HepG2 (cell line): ENCODE data around the gene ZNF17. TPM values are rescaled to one million over a fixed set of nuclear protein-coding genes. Genes with fewer than 3 reads are reported as not detected.

Experiments
- ARNT ChIP-seq: fragments of 450-650 bp; IDR thresholded peaks from 2 replicates; pipeline ENCODE4 v1.6.1; 2017
- BATF2 ChIP-seq: sonication (generic); formaldehyde crosslinking; IDR thresholded peaks from 2 replicates; pipeline ENCODE4 v1.8.0; 2022; ENCODE audit warnings: mild to moderate bottlenecking, missing genetic modification reagents, moderate library complexity
- CBX1 ChIP-seq: IDR thresholded peaks from one replicate; pipeline ENCODE4 v1.6.1; 2016; ENCODE audit warnings: antibody characterized with exemption, low read depth
- DNMT3B ChIP-seq: conservative IDR thresholded peaks from 2 replicates; pipeline ENCODE4 v1.6.1; 2016; ENCODE audit warnings: missing biosample characterization, control low read depth
- HNF4A ChIP-seq: sonication (generic); formaldehyde crosslinking; IDR thresholded peaks from 2 replicates; pipeline ENCODE4 v1.4.0; 2020; ENCODE audit warnings: missing genetic modification reagents
- HOMEZ ChIP-seq: IDR thresholded peaks from 2 replicates; pipeline ENCODE4 v1.6.1; 2016; ENCODE audit warnings: low read depth
- MAFG ChIP-seq: sonication (generic); formaldehyde crosslinking; IDR thresholded peaks from 2 replicates; pipeline ENCODE4 v1.5.1; 2020; ENCODE audit warnings: mild to moderate bottlenecking, missing genetic modification reagents
- NR2F1 ChIP-seq, 2 experiments: fragments of 450-650 bp in 1 of 2; formaldehyde crosslinking in 1 of 2; IDR thresholded peaks; 2 replicates each; pipeline versions ENCODE4 v1.5.0 to v1.6.1; 2016 to 2020; ENCODE audit warnings: mild to moderate bottlenecking in 1 of 2, missing compliant biosample characterization in 1 of 2, missing genetic modification reagents in 1 of 2, moderate library complexity in 1 of 2
- PAF1 ChIP-seq: IDR thresholded peaks from 2 replicates; pipeline ENCODE4 v1.6.1; 2016; ENCODE audit warnings: missing genetic modification reagents, missing compliant biosample characterization
- PCBP2 ChIP-seq: fragments of 200-400 bp; formaldehyde crosslinking; optimal IDR thresholded peaks from 2 replicates; pipeline ENCODE3; 2018; ENCODE audit warnings: low read length, low read depth; ENCODE audit not compliant: poor library complexity, severe bottlenecking
- POGZ ChIP-seq: sonication (generic); formaldehyde crosslinking; IDR thresholded peaks from 2 replicates; pipeline ENCODE4 v1.4.0; 2020; ENCODE audit warnings: mild to moderate bottlenecking, missing genetic modification reagents
- SALL2 ChIP-seq: sonication (generic); formaldehyde crosslinking; IDR thresholded peaks from 2 replicates; pipeline ENCODE4 v1.8.1; 2023; ENCODE audit warnings: mild to moderate bottlenecking, missing genetic modification reagents, inconsistent platforms
- SUZ12 ChIP-seq: fragments of 150-350 bp; IDR thresholded peaks from 2 replicates; pipeline ENCODE4 v1.6.1; 2014; ENCODE audit warnings: low read depth, low read length
- TAF1 ChIP-seq: sonication (generic); formaldehyde crosslinking; IDR thresholded peaks from 2 replicates; pipeline ENCODE4 v1.4.0; 2020; ENCODE audit warnings: missing genetic modification reagents
- TRIM24 ChIP-seq: sonication (generic); formaldehyde crosslinking; IDR thresholded peaks from 2 replicates; pipeline ENCODE4 v1.8.0; 2022; ENCODE audit warnings: mild to moderate bottlenecking, missing genetic modification reagents
- YEATS2 ChIP-seq: sonication (generic); formaldehyde crosslinking; IDR thresholded peaks from 2 replicates; pipeline ENCODE4 v1.4.0; 2020; ENCODE audit warnings: missing genetic modification reagents, borderline replicate concordance
- ZBED4 ChIP-seq: sonication (generic); formaldehyde crosslinking; IDR thresholded peaks from 2 replicates; pipeline ENCODE4 v1.4.0; 2020; ENCODE audit warnings: missing genetic modification reagents, borderline replicate concordance
- ZBTB8A ChIP-seq: sonication (generic); formaldehyde crosslinking; IDR thresholded peaks from 2 replicates; pipeline ENCODE4 v1.4.0; 2020; ENCODE audit warnings: mild to moderate bottlenecking, low read depth, missing genetic modification reagents, borderline replicate concordance
- ZNF10 ChIP-seq: sonication (generic); formaldehyde crosslinking; IDR thresholded peaks from 2 replicates; pipeline ENCODE4 v1.4.0; 2020; ENCODE audit warnings: mild to moderate bottlenecking, low read depth, missing genetic modification reagents, borderline replicate concordance
- ZNF616 ChIP-seq: sonication (generic); formaldehyde crosslinking; IDR thresholded peaks from 2 replicates; pipeline ENCODE4 v1.5.0; 2020; ENCODE audit warnings: low read depth, mild to moderate bottlenecking, missing genetic modification reagents
- ZNF619 ChIP-seq: sonication (generic); formaldehyde crosslinking; IDR thresholded peaks from 2 replicates; pipeline ENCODE4 v1.4.0; 2020; ENCODE audit warnings: mild to moderate bottlenecking, missing genetic modification reagents
- ZNF761 ChIP-seq: sonication (generic); formaldehyde crosslinking; conservative IDR thresholded peaks from 2 replicates; pipeline ENCODE4 v1.4.0; 2020; ENCODE audit warnings: mild to moderate bottlenecking, missing genetic modification reagents
- polyA plus RNA-seq, 8 experiments: library from polyadenylated mRNA; depleted of rRNA in 3 of 8; stranded (reverse) in 7 of 8; unstranded in 1 of 8; fragments of >200 nt; fragmentation: Illumina TruSeq in 4 of 8; extraction: Trizol in 4 of 8; gene quantifications; 2 replicates each; pipeline versions ENCODE4 v1.2.1 to v1.2.3, GENCODE V29; 2011 to 2016; ENCODE audit warnings: low read depth in 4 of 8, missing spikeins in 1 of 8, mixed read lengths in 1 of 8; ENCODE audit not compliant: insufficient read depth in 1 of 8
- total RNA-seq, 5 experiments: library from RNA; depleted of rRNA; stranded (reverse); fragments of >200 nt; fragmentation: Illumina TruSeq; extraction: Trizol; gene quantifications; 2 replicates each; pipeline ENCODE4 v1.2.3, GENCODE V29; 2016; ENCODE audit warnings: low read depth in 1 of 5
- TF ChIP-seq, protein P1 (sequence below): sonication (generic); formaldehyde crosslinking; IDR thresholded peaks from 2 replicates; pipeline ENCODE4 v1.5.1; 2020; ENCODE audit warnings: missing genetic modification reagents, mild to moderate bottlenecking, borderline replicate concordance

ZNF17 gene
- total and polyA plus RNA-seq, 2 of the 13 experiments (the other 11 are each of a cell fraction or from before 2014, with no cell fraction given) = 3.7 to 10.1 TPM

GRCh38 chr19:57362997-57363687, 47.8 kb upstream of the ZNF17 start, which contains the start of the genes TRAPPC2B and ZNF547 (continued):
- TF ChIP-seq ZBED4 (CRISPR knock-in tag) = no peak
- TF ChIP-seq YEATS2 (CRISPR knock-in tag) = peak; percentile 98
- TF ChIP-seq HNF4A (CRISPR knock-in tag) = no peak
- no peak for TF ChIP-seq CBX1
- TF ChIP-seq PCBP2 = no peak
- no peak for TF ChIP-seq PAF1
- TF ChIP-seq, protein P1, sequence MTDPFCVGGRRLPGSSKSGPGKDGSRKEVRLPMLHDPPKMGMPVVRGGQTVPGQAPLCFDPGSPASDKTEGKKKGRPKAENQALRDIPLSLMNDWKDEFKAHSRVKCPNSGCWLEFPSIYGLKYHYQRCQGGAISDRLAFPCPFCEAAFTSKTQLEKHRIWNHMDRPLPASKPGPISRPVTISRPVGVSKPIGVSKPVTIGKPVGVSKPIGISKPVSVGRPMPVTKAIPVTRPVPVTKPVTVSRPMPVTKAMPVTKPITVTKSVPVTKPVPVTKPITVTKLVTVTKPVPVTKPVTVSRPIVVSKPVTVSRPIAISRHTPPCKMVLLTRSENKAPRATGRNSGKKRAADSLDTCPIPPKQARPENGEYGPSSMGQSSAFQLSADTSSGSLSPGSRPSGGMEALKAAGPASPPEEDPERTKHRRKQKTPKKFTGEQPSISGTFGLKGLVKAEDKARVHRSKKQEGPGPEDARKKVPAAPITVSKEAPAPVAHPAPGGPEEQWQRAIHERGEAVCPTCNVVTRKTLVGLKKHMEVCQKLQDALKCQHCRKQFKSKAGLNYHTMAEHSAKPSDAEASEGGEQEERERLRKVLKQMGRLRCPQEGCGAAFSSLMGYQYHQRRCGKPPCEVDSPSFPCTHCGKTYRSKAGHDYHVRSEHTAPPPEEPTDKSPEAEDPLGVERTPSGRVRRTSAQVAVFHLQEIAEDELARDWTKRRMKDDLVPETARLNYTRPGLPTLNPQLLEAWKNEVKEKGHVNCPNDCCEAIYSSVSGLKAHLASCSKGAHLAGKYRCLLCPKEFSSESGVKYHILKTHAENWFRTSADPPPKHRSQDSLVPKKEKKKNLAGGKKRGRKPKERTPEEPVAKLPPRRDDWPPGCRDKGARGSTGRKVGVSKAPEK = no peak
- TF ChIP-seq ZNF761 = no peak
- TF ChIP-seq TRIM24 (CRISPR knock-in tag) = no peak
- TF ChIP-seq DNMT3B (CRISPR knock-in tag) = no peak
- no peak for TF ChIP-seq BATF2
- TF ChIP-seq TAF1 (CRISPR knock-in tag) = peak; percentile 64
- TF ChIP-seq MAFG (CRISPR knock-in tag) = no peak
- no peak for TF ChIP-seq ZBTB8A (CRISPR knock-in tag)
- TF ChIP-seq NR2F1 (CRISPR knock-in tag; IDR thresholded peaks at IDR 0.05) = no peak
- no peak for TF ChIP-seq ZNF10 (CRISPR knock-in tag)
- no peak for TF ChIP-seq ZNF619 (CRISPR knock-in tag)
- TF ChIP-seq HOMEZ (CRISPR knock-in tag) = peak; percentile 23; the same call in 1 of the 2 replicates
- TF ChIP-seq ARNT = no peak
- no peak for TF ChIP-seq SALL2
- no peak for TF ChIP-seq ZNF616 (CRISPR knock-in tag)
- peak; percentile 83 for TF ChIP-seq POGZ
- TF ChIP-seq SUZ12 = peak; percentile 50
